Amniotic stem cell (primary cell): ENCODE data around the gene C1GALT1C1L.
"Not testable (repeated sequence)": the region's sequence is repeated elsewhere in the genome, so short reads cannot be mapped to it uniquely, and the experiment has no call there.

Source experiments
- DNase-seq: peaks from one replicate; lab custom pipeline; 2025; lab: John Stamatoyannopoulos, UW

Gene C1GALT1C1L

GRCh38 chr2:43676322-43677050 lies at the start of gene C1GALT1C1L:
C1GALT1C1L (minus strand) TSS chr2:43676429; CDS start chr2:43676322, 107 bp downstream.
- DNase-seq = no peak

GRCh38 chr2:43725711-43726246 lies 49.5 kb upstream of the C1GALT1C1L start:
- DNase-seq = no peak

- DNase-seq = no peak
Measured at GRCh38 chr2:43724728-43725526, 48.7 kb upstream of the C1GALT1C1L start.

GRCh38 chr2:43718530-43719124 lies 42.4 kb upstream of the C1GALT1C1L start:
- no peak for DNase-seq

- DNase-seq = no peak
Measured at GRCh38 chr2:43717322-43717721, 41.1 kb upstream of the C1GALT1C1L start.

- DNase-seq = no peak
Measured at GRCh38 chr2:43715300-43716098, 39.3 kb upstream of the C1GALT1C1L start.

- DNase-seq = no peak
Measured at GRCh38 chr2:43714164-43714563, 37.9 kb upstream of the C1GALT1C1L start.

- no peak for DNase-seq
Measured at GRCh38 chr2:43710866-43711265, 34.6 kb upstream of the C1GALT1C1L start.

GRCh38 chr2:43708891-43709290 lies 32.7 kb upstream of the C1GALT1C1L start:
- no peak for DNase-seq

- DNase-seq = no peak
Measured at GRCh38 chr2:43708178-43708577, 31.9 kb upstream of the C1GALT1C1L start.

GRCh38 chr2:43707255-43708015 lies 31.2 kb upstream of the C1GALT1C1L start:
- DNase-seq = peak; percentile 6

GRCh38 chr2:43701111-43701510 lies 24.9 kb upstream of the C1GALT1C1L start:
- no peak for DNase-seq

GRCh38 chr2:43699761-43700160 lies 23.5 kb upstream of the C1GALT1C1L start:
- DNase-seq = no peak

GRCh38 chr2:43698140-43698539 lies 21.9 kb upstream of the C1GALT1C1L start:
- not testable (repeated sequence) for DNase-seq

- no peak for DNase-seq
Measured at GRCh38 chr2:43692428-43692994, 16.3 kb upstream of the C1GALT1C1L start.

- no peak for DNase-seq
Measured at GRCh38 chr2:43689999-43690398, 13.8 kb upstream of the C1GALT1C1L start.

GRCh38 chr2:43685357-43685756 lies 9.1 kb upstream of the C1GALT1C1L start:
- no peak for DNase-seq

- DNase-seq = not testable (repeated sequence)
Measured at GRCh38 chr2:43677783-43678182, 1.6 kb upstream of the C1GALT1C1L start.

- DNase-seq = no peak
Measured at GRCh38 chr2:43675646-43676321, 445 bp downstream of the C1GALT1C1L start.

- DNase-seq = no peak
Measured at GRCh38 chr2:43657241-43657640, 19.0 kb downstream of the C1GALT1C1L start.
